Uterus (tissue), 4 donors: Measurements from ENCODE around the gene SMARCC2. TPM values are rescaled to one million over a fixed set of nuclear protein-coding genes. Genes with fewer than 3 reads are reported as not detected.
A peak's percentile ranks its signal among the peaks of the same experiment; 100 is the strongest.

ENCODE experiments used
- DNase-seq, 2 donors: peaks; one replicate each; pipeline ENCODE4 v3.0.0-alpha.2; 2019 to 2020
- H3K27ac ChIP-seq, 2 donors: fragments of 200-600 bp; sonication (generic); 1 replicate in 1 of 2; 2 replicates in 1 of 2; pipeline ENCODE4 v1.5.1; 2016 to 2018
- H3K27me3 ChIP-seq, 2 donors: fragments of 200-600 bp; sonication (generic); one replicate each; pipeline ENCODE4 v1.5.1; 2018 to 2019; ENCODE audit warnings: control low read depth in 1 of 2
- H3K36me3 ChIP-seq, 2 donors: fragments of 200-600 bp; sonication (generic); one replicate each; pipeline ENCODE4 v1.5.1; 2019; ENCODE audit warnings: control low read depth in 1 of 2
- H3K4me1 ChIP-seq, 2 donors: fragments of 200-600 bp; sonication (generic); one replicate each; pipeline ENCODE4 v1.5.1; 2018 to 2019; ENCODE audit warnings: control low read depth in 1 of 2
- H3K4me3 ChIP-seq, 2 donors: fragments of 200-600 bp; sonication (generic); 1 replicate in 1 of 2; 2 replicates in 1 of 2; pipeline ENCODE4 v1.5.1; 2018 to 2019; ENCODE audit warnings: mild to moderate bottlenecking in 1 of 2
- H3K9me3 ChIP-seq, 2 donors: fragments of 200-600 bp; sonication (generic); one replicate each; pipeline ENCODE4 v1.5.1; 2019; ENCODE audit warnings: control low read depth in 1 of 2
- CTCF ChIP-seq, 4 experiments: fragments of 200-600 bp in 2 of 4; fragments of 450-650 bp in 2 of 4; sonication (generic) in 2 of 4; IDR thresholded peaks; one replicate each; pipeline ENCODE4 v1.5.1; 2016 to 2019; ENCODE audit warnings: antibody characterized with exemption in 4 of 4, mild to moderate bottlenecking in 2 of 4, moderate library complexity in 1 of 4
- POLR2A ChIP-seq, 2 donors: fragments of 450-650 bp; IDR thresholded peaks; one replicate each; pipeline ENCODE4 v1.6.1; 2016; ENCODE audit warnings: antibody characterized with exemption in 2 of 2, mild to moderate bottlenecking in 1 of 2, moderate library complexity in 1 of 2
- intact Hi-C: fragments of 100-400 bp; cut with DNase I; formaldehyde crosslinking; loops from one replicate; pipeline ENCODE4 v1.15.1; 2023; ENCODE audit warnings: low total_unique reads
- total RNA-seq, 4 donors: library from RNA; depleted of rRNA in 3 of 4; stranded (reverse); fragments of >200 nt in 3 of 4; gene quantifications; one replicate each; pipeline versions ENCODE4 v1.1.0 to v1.2.4, GENCODE V29; 2014 to 2023
- donor health status: DM: yes; HTN: yes; CAD: no.

The SMARCC2 gene
- total RNA-seq, 4 donors from 2014 or later: 63.2 to 214 (median 81.0) TPM

GRCh38 chr12:56224102-56224701, 34.9 kb upstream of the SMARCC2 start, which contains the start of gene NABP2:
Gene NABP2 (plus strand): TSS chr12:56224342. CDS start chr12:56224857, 515 bp downstream.
- peak; percentile 51 to 60 for TF ChIP-seq POLR2A (IDR thresholded peaks at IDR 0.05)
- TF ChIP-seq CTCF (IDR thresholded peaks at IDR 0.05): peak; percentile 84 to 98 (median 94)
- no peaks in the 10 kb centered on the region for H3K9me3 ChIP-seq
- no peaks in the 10 kb centered on the region for H3K36me3 ChIP-seq
- intact Hi-C loops: loop anchor here (5.0 kb wide), 1 partner anchor 107 kb away; the partner anchor contains the start of genes RPL41 and ZC3H10
- H3K4me1 ChIP-seq: peaks cover 8% of the 10 kb centered on the region in 2 donors
- H3K4me3 ChIP-seq: peak within 1 kb of the TSS; percentile 59 to 60
- H3K27ac ChIP-seq: peak within 1 kb of the TSS; percentile 98 to 99
- no peaks in the 10 kb centered on the region for H3K27me3 ChIP-seq
- peak; percentile 98 for DNase-seq

- no peak for TF ChIP-seq CTCF (IDR thresholded peaks at IDR 0.05)
- no peak for TF ChIP-seq POLR2A (IDR thresholded peaks at IDR 0.05)
- Histone ChIP-seq H3K4me3 (peak overlapping the region in 1 of 2 donors; percentile 10), H3K36me3 (no peaks in the 10 kb centered on the region), H3K9me3 (no peaks in the 10 kb centered on the region), H3K27ac (peak overlapping the region; percentile 98 to 99), H3K4me1 (peaks cover 8% of the 10 kb centered on the region in 2 donors), H3K27me3 (no peaks in the 10 kb centered on the region)
- intact Hi-C loops: loop anchor here (5.0 kb wide), 1 partner anchor 106 kb away; the partner anchor contains the start of genes RPL41 and ZC3H10
- no peak for DNase-seq
Observed at GRCh38 chr12:56223571-56224101, 34.4 kb upstream of the SMARCC2 start.

GRCh38 chr12:56222531-56222895, 33.2 kb upstream of the SMARCC2 start:
- Histone ChIP-seq H3K36me3 (no peaks in the 10 kb centered on the region), H3K4me3 (peak overlapping the region; percentile 74 to 77), H3K27ac (peak overlapping the region; percentile 98 to 99), H3K9me3 (no peaks in the 10 kb centered on the region), H3K27me3 (no peaks in the 10 kb centered on the region), H3K4me1 (peaks cover 8% of the 10 kb centered on the region in 2 donors)
- DNase-seq: no peak
- intact Hi-C loops: loop anchor here (5.0 kb wide), 1 partner anchor 105 kb away; the partner anchor contains the start of genes RPL41 and ZC3H10
- TF ChIP-seq CTCF (IDR thresholded peaks at IDR 0.05): no peak
- TF ChIP-seq POLR2A (IDR thresholded peaks at IDR 0.05): no peak

- H3K36me3 ChIP-seq: no peaks in the 10 kb centered on the region
- H3K27ac ChIP-seq: peak within 1 kb of the TSS; percentile 98 to 99
- TF ChIP-seq CTCF (IDR thresholded peaks at IDR 0.05): peak; percentile 8 to 33 (median 18)
- peak; percentile 98 to 99 for TF ChIP-seq POLR2A (IDR thresholded peaks at IDR 0.05)
- intact Hi-C loops: loop anchor here (5.0 kb wide), 1 partner anchor 105 kb away; the partner anchor contains the start of genes RPL41 and ZC3H10
- DNase-seq: peak; percentile 98 to 99
- H3K4me1 ChIP-seq: peaks cover 8% of the 10 kb centered on the region in 2 donors
- H3K9me3 ChIP-seq: no peaks in the 10 kb centered on the region
- peak within 1 kb of the TSS; percentile 74 to 77 for H3K4me3 ChIP-seq
- H3K27me3 ChIP-seq: no peaks in the 10 kb centered on the region
Observed at GRCh38 chr12:56221757-56222530, 32.7 kb upstream of the SMARCC2 start, which contains the start of gene RNF41. Gene RNF41 (minus strand): TSS chr12:56221922. CDS start chr12:56214047, 7,875 bp downstream.
